ENCODE results near the gene ZNF629. TPM values are rescaled to one million over a fixed set of nuclear protein-coding genes. Genes with fewer than 3 reads are reported as not detected.

Gene ZNF629
- total RNA-seq, 1 donor from 2014 or later = 22.7 TPM

DNA sequence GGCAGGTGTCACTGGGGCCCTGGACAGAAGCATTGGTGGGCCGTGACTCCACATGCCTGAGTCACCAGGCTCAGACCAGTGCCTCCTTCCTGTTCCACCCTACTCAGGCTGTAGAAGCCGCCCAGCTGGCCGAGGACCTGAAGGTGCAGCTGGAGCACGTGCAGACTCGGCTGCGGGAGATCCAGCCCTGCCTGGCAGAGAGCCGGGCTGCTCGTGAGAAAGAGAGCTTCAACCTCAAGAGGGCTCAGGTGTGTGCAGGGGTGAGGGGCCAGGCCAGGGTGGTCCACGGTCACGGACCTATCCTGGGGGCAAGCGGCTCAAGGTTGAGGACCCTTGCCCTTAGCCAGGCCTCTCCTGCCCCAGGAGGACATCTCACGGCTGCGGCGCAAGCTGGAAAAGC, 15.3 kb downstream of the ZNF629 start:
- intact Hi-C loops (cut with DNase I) = no loop called here
- DNase-seq (ENCODE audit: low spot score) = no peak

DNA sequence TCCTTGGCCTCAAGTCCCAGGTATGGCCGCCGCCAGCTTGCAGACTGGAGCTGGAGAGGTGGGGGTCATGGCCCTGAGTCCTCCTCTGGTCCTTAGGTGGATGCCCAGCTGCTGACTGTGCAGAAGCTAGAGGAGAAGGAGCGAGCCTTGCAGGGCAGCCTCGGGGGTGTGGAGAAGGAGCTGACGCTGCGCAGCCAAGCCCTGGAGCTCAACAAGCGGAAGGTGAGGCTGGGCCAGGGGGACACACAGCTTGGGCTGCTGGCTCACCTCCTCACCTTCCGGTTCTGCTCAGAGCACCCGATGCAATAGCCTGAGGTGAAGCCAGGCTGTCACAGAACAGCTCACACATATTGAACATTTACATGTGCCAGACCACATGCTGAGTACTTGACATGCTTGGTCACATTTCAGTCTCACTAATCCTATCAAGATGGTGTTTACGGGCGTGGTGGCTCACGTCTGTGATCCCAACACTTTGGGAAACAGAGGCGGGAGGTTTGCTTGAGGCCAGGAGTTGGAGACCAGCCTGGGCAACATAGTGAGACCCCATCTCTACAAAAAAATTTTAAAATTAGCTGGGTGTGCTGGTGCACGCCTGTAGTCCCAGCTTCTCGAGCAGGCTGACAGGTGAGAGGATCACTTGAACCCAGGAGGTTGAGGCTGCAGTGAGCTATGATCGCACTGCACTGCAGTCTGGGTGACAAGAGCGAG, 17.5 kb downstream of the ZNF629 start:
- intact Hi-C loops (cut with DNase I) = no loop called here
- no peak for DNase-seq (ENCODE audit: low spot score)

DNA sequence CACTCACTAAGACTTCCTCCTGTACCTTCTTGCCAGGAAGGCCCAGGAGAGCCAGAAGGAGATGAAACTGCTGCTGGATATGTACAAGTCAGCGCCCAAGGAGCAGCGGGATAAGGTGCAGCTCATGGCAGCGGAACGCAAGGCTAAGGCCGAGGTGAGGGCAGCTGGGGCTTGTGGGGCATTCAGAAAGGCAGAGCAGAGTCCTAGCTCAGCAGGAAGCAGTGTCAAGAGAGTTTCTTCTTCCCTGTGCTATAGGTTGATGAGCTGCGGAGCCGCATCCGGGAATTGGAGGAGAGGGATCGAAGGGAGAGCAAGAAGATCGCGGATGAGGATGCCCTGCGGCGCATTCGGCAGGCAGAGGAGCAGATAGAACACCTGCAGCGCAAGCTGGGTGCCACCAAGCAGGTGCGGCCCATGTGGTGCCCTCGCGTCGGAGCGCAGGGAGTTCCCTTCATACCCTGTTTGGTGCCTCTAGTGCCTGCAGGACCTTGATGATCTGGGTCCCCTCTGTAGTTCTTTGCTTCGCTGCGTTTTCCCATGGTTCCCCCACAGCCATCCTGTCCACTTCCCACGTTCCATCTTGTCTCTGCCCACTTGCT, 18.3 kb downstream of the ZNF629 start:
- intact Hi-C loops (cut with DNase I) = no loop called here
- DNase-seq (ENCODE audit: low spot score) = no peak

DNA sequence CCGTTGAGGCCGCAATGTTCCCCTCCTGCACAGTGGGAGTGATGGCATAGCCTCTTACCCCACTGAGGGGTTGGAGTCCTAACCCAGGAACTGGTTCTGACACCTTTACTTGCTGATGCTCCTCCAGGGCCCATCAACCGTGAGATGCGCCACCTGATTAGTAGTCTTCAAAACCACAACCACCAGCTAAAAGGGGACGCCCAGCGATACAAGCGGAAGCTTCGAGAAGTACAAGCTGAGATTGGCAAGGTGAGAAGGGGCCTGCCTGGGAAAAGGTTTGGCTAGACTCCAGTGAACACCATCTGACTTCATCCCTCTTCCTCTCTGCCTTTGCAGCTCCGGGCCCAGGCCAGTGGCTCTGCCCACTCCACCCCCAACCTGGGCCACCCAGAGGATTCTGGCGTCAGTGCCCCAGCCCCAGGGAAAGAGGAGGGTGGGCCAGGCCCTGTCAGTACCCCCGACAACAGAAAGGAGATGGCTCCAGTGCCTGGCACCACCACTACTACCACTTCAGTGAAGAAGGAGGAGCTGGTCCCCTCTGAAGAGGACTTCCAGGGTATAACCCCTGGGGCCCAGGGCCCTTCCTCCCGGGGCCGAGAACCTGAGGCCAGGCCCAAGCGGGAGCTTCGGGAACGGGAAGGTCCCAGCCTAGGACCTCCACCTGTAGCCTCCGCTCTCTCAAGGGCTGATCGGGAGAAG, 19.1 kb downstream of the ZNF629 start:
- no peak for DNase-seq (ENCODE audit: low spot score)
- intact Hi-C loops (cut with DNase I) = no loop called here

DNA sequence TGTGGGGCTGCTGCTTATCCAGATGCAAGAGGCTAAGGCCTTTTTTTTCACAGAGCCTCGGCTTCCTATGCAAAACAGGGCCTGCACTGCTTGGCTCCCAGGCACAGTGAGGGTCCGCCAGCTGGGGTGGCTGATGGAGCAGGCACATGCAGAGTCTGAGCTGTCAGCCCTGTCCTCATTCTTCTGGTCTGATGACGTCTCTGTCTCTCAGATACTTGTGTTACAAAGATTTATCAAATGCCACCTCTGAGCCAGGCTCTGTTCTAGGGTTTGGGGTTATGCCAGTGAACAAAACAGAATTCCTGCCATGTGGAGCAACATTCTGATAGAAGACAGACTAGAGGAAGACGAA, 20.1 kb downstream of the ZNF629 start:
- intact Hi-C loops (cut with DNase I) = no loop called here
- DNase-seq (ENCODE audit: low spot score) = no peak

DNA sequence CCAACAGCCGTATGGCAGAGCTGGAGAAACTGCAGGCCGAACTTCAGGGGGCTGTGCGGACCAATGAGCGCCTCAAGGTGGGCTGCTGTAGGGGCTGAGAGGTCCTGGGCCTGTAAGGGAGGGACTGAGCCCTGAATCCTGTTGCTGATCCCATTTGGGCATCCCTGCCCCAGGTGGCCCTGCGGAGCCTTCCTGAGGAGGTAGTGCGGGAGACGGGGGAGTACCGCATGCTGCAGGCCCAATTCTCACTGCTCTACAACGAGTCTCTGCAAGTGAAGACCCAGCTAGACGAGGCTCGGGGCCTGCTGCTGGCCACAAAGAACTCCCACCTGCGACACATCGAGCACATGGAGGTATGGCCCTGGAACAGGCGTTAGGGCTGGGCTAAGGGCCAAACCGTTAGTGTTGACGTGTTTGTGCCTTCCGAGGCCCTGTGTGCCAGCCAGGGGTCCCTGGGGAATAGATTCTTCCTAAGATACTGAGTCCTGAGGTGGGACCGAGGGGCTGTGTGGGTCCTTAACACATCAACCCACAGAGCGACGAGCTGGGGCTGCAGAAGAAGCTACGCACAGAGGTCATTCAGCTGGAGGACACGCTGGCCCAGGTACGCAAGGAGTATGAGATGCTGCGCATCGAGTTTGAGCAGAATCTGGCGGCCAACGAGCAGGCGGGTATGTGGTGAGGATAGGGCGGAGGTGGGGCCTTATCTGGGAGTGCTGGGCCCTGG, 20.6 kb downstream of the ZNF629 start:
- intact Hi-C loops (cut with DNase I) = no loop called here
- DNase-seq (ENCODE audit: low spot score) = no peak

DNA sequence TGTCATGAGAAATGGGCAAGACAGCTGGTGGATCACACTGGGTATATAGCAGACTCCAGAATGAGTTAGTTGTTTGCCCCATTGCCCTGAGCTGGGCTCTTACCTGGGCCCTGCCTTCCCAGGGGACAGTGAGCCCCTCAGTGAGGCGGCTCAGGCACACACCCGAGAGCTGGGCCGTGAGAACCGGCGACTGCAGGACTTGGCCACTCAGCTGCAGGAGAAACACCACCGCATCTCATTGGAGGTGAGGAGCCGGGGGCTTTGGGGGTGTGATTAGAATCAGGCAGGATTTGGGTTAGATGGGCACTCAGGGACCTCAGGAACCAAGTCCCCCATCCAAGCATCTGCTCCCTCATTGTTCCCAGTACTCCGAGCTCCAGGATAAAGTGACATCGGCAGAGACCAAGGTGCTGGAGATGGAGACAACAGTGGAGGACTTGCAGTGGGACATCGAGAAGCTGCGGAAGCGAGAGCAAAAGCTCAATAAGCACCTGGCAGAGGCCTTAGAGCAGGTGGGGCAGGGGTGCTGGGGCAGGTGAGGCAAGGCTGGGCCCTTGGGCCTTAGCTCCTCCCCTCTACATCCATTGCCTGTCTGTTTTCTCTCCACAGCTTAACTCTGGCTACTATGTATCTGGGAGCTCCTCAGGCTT, 22.1 kb downstream of the ZNF629 start:
- no peak for DNase-seq (ENCODE audit: low spot score)
- intact Hi-C loops (cut with DNase I) = loop anchor here (5.0 kb wide), 1 partner anchor 137 kb away; no protein-coding TSS in a partner anchor

DNA sequence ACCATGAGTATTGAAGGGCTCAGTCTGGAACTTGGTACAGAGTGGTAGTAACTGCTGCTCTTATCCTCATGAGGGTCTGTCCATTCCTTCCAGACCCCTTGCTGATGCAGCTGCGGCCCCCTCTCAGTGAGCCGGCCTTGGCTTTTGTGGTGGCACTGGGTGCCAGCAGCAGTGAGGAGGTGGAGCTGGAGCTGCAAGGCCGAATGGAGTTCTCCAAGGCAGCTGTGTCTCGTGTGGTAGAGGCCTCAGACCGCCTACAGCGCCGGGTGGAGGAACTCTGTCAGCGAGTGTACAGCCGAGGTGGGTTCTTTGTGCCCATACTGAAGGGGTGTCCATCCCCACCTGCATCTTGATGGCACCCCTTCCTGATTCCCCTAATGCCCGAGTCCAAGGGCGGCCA, 22.9 kb downstream of the ZNF629 start:
- intact Hi-C loops (cut with DNase I) = loop anchor here (5.0 kb wide), 1 partner anchor 138 kb away; no protein-coding TSS in a partner anchor

DNA sequence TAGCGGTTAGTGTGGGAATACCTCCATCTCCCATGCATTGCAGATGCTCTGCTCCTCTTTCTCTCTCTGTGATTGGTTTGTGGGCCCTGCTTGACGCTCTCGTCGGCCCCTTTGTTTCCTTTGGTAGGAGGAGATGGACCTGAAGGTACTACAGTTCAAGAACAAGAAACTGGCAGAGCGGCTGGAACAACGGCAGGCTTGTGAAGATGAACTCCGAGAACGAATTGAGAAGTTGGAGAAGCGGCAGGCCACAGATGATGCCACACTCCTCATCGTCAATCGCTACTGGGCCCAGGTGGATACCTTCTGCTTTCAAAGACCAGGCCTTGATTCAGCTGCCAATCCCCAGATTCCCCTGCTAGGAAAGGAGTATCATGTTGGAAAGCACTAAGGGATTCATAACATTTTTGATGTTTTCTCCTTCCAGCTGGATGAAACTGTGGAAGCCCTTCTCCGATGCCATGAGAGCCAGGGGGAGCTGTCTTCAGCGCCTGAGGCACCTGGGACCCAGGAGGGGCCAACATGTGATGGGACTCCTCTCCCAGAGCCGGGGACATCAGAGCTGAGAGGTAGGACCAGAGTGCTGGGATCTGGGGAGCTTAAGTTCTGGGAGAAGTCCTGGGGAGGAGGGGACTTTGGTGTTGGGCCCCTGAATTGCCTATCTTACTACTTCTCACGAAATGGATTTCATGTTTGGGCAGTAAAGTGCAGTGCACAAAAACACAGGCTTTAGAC, 23.8 kb downstream of the ZNF629 start:
- intact Hi-C loops (cut with DNase I) = loop anchor here (1.0 to 5.0 kb wide), 2 partner anchors 139 to 165 kb away; no protein-coding TSS in a partner anchor
- no peak for DNase-seq (ENCODE audit: low spot score)

More for the DNA sequence above, 22.9 kb downstream of the ZNF629 start:
- DNase-seq (ENCODE audit: low spot score) = no peak

DNA sequence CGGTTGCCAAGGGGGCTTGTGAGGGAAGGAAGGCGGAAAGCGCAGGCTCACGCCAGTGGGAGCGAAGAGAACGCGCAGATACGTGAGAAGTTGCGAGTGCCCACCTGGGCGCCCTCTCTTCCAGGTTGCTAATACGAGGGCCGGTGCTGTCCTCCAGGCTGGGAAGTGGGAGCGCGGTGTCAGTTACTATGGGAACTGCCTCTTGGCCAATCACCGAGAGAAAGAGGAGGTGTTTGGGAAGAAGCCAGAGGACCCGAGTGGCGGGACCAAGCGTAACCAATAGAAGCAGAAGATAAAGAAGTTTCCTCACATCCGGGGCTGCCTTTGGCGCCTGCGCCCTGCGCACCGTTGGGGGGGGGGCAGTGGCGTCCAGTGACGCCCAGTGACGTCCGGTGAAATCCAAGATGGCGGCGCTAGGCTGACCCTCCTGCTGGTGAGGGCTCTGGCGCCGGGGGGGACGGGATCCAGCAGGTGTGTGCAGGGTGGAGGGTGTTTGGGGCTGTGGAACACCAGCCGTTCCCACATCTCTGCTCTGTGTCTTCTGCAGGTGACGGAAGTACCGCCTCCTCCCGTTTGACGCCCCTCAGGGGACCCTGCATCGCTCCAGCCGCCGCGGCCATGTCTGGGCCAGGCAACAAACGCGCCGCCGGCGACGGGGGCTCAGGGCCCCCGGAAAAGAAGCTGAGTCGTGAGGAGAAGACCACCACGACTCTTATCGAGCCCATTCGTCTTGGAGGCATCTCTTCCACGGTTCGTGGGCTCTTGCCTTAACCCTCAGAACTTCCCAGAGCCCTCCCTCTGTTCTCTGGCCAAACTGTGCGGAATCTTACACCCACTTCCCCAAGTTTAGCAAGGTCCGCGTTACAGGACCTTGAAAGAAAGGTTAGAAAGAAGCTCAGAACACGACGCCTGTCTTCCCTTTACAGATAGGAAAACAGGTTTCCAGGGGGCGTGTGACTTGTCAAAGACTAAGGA, 24.8 kb downstream of the ZNF629 start, which contains the start of the genes CFAP119 and RNF40:
TSS of gene CFAP119 (minus strand) at position 135 of the 975 bp plus-strand sequence. CDS start 314 bp downstream, outside the sequence.
TSS of gene RNF40 (plus strand) at position 395 of the 975 bp plus-strand sequence. CDS start at position 619, 224 bp downstream.
- intact Hi-C loops (cut with DNase I) = loop anchor here (1.0 to 5.0 kb wide), 2 partner anchors 140 to 166 kb away; no protein-coding TSS in a partner anchor
- peak; percentile 98 for DNase-seq (ENCODE audit: low spot score)

DNA sequence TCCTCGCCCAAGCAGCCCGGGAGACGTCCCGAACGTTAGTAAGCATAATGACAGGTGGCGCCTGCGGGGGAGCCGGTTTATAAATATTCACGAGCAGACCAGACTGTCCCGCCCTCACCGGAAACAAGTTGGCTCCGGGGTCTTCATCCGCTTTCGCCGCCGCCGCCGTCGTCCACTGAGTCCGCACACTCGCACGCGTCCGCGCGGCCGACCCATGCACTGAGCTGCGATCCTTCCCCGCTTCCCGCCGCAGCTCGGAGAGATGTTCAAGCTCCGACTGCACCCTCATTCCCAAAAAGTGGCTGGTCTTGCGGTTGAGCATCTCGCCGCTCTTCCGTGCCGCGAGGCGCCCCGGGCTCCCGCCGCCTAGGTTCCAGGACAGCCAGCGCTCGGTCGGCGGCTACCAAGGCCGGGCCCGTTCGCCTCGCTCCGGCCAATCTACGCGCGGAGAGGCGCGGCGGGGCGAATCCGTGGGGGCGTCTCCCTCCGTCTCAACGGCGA, 25.5 kb downstream of the ZNF629 start:
- intact Hi-C loops (cut with DNase I) = loop anchor here (5.0 kb wide), 1 partner anchor 141 kb away; no protein-coding TSS in a partner anchor

DNA sequence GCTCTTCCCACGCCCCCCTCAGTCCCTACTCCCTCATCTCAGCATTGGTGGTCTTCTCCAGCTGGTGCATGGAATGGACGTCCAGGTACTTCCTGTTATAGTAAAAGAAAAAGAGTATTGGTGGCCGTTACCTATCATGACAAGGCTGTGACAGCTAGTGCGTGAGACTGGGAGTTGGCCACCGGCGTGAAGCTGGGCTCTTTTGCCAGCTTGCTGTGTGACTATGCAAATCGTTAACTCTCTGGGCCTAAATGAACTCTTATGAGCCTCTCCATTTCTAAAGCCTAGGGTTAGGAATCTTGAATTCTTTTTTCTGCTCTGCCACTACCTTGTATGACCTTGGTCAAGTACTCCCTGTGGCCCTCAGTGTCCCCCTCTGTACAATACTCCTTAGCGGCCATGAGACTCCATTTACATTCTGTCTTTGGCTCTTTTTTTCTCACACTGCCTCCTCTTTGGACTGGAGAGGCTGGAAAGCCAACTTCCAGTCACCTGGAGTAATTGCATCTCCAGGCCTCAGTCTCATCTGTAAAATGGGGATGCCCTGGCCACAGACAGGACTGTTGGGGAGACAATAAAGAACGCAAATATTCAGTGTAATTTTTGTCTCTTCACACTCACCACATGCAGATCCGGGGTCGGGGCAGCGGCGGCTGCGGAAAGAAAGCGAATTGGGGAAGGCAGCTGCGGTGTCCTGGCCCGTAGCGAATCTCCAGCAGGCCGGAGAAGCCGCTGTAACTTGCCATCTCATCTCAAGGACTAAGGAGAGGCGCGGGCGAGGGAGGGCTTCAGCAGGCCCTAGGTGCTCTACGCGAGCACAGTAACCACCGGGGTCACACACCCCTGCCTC, 26.2 kb downstream of the ZNF629 start:
- no peak for DNase-seq (ENCODE audit: low spot score)
- intact Hi-C loops (cut with DNase I) = loop anchor here (5.0 kb wide), 1 partner anchor 141 kb away; no protein-coding TSS in a partner anchor

More for the DNA sequence above, 25.5 kb downstream of the ZNF629 start:
- DNase-seq (ENCODE audit: low spot score) = no peak

DNA sequence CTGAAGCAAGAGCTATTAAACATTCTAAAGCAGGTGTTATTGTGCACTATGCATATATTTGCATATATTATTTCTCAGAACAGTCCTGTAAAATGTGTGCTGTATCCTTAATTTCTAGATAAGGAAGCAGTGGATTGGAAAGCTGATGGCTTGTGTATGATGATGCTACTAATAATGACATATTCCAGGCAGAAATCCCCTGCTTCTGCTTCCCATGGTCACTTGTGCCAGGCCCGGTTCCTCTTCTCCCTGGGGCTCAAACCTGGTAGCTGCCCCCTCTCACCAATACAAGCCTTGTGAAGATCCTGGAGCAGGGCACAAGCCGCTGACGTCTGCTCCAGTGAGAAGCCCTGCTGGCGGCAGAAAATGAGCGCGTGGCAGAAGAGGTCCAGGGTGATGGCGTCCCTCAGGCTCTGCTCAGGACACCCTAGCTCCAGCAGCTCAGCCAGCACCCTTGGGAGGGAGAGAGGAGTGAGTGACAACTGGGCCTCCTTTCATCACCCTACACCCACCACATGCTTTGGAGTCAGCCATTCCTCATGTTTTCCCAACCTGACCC, 26.9 kb downstream of the ZNF629 start:
- DNase-seq (ENCODE audit: low spot score) = no peak
- intact Hi-C loops (cut with DNase I) = loop anchor here (5.0 kb wide), 1 partner anchor 142 kb away; no protein-coding TSS in a partner anchor

DNA sequence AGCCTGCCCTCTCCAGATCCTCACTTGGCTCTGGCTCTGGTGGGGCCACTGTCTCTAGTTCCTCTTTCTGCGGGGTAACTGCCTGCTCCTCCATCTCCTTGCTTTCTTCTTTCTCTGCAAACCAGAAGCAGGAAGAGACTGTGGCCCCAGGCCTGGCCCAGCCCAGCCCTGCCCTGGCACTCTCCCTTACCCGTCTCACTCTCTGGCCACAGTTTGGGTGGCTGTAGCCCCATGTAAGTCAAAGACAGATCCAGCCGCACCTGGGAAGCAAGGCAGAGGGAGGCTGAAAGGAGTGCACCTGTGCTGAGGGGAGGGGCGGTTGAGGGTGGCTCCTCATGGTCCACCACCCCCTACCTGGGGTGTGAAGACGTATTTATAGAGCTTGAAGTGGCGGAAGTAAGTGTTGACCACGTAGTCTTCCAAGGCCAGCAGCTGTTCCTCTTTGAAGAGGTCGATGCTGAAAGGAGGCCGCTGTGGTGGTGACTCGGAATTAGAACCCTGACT, 28.0 kb downstream of the ZNF629 start:
- DNase-seq (ENCODE audit: low spot score) = no peak
- intact Hi-C loops (cut with DNase I) = no loop called here

DNA sequence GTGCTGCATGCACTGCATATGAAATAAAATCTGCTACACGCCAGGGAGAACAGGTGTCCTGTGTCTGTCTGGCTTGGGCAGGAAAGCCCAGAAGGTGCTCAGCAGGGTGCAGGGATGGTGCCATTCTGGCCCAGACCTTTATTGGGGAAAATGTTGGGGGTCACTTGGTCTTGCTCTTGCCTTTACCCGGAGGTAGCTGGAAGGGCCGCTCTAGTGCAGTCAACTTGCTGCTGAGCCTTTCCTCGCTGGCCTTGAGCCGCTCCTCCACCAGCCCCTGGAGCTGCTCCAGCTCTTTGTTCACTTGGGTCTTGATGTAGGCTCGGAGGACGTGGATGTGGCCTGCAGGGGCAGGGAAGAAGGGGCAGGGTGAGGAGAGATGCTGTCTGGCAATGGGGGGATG, 29.7 kb downstream of the ZNF629 start:
- intact Hi-C loops (cut with DNase I) = no loop called here

DNA sequence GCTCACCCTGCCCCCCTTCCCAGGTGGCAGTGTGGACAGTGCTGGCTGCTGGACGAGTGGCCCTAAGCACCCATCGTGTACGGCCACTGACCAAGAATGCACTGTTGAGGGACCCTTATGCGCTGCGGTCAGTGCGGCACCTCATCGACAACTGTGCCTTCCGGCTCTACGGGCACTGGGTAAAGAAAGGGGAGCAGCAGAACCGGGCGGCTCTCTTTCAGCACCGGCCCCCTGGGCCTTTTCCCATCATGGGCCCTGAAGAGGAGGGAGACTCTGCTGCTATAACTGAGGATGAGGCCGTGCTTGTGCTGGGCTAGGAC, 30.3 kb downstream of the ZNF629 start:
- no peak for DNase-seq (ENCODE audit: low spot score)
- intact Hi-C loops (cut with DNase I) = no loop called here

More for the DNA sequence above, 29.7 kb downstream of the ZNF629 start:
- no peak for DNase-seq (ENCODE audit: low spot score)
